HG03354 (cell line): ENCODE measurements around the gene PPFIBP2.

Experiments used
- ATAC-seq: cut with Tn5 transposase; IDR thresholded peaks from one replicate; pipeline ENCODE4 v1.9.1; 2021; ENCODE audit warnings: mild to moderate bottlenecking; ENCODE audit not compliant: unreplicated experiment, poor library complexity, severe bottlenecking

Gene PPFIBP2

DNA sequence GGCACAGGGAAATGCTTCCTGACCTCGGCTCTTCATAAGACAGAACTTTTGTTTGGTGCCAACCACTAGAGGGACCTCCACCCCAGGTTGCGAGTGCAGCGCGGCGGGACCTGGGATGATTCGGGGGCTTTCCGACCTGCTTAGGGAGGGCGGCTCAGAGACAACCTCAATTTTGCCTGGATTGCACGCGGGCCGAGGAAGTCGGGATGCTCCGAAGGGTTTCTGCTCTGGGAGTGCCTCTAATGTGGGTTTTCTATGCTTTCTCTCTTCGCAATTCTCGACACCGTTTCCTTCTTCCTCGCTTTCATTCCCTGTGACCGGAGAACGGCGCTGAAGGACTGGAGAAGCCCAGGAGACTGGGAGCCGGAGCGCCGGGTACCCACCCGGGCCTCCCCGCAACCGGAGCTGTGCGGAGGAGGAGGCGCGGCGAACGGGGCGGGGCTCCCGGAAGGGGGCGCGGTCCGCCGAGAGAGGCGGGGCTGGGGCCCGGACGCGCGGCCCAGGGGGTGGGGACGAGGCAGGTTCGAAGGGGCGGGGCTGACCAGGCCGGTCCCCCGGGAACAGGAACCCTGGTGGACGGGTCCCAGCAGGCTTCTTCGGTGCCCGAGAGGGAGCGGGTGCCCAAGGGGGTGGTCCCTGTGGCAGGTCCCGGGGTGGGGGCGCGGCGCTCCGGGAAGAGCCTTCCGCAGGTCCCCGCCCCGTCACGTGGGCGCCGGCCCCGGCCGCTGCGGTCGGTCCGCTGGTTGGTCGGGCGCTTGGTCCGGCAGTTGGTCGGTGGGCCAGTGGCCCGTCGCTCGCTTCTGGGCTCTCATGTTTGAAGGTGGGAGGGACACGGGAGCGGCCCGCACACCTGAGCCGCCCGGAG lies at the start of gene PPFIBP2:
PPFIBP2 (plus strand) TSS at position 766 of the 865 bp plus-strand sequence. CDS start 35,477 bp downstream, outside the sequence.
- ATAC-seq = peak; percentile 74

DNA sequence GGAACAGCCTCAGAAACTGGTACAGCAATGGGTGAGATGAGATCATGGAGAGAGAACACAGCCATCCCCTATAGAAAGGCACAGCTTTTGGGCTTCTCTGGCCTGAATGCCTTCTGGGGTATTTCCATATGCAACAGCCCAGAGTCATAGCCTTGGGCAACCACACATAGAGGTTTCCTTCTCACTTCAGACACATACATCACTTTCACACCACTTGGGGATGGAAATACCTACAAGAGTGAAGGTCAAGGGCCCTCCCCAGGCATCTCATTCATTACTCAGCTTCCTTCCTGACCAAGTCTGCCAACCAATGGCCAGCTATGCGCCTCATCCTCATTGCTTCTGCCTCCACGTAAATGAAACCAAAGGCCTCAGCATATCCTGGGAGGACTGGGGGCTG lies 46.1 kb upstream of the PPFIBP2 start:
- ATAC-seq = peak; percentile 75

DNA sequence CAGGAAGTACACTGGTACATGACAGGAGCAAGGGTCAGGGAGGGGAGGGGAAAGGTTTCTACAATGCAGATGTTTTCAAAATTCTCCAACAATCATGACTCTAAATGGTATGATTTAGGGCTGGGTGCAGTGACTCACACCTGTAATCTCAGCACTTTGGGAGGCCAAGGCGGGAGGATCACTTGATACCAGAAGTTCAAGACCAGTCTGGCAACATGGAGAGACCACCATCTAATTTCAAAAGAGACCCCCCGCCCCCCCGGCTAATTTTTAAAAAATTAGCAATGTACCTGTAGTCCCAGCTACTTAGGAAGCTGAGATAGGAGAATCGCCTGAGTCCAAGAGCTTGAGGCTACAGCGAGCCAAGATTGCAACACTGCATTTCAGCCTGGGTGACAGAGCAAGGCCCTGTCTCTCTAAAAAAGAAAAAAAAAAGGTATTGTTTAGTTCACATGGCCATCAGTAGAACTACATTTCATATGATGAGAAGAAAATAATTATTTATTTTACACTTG lies 44.4 kb upstream of the PPFIBP2 start:
- ATAC-seq = no peak

DNA sequence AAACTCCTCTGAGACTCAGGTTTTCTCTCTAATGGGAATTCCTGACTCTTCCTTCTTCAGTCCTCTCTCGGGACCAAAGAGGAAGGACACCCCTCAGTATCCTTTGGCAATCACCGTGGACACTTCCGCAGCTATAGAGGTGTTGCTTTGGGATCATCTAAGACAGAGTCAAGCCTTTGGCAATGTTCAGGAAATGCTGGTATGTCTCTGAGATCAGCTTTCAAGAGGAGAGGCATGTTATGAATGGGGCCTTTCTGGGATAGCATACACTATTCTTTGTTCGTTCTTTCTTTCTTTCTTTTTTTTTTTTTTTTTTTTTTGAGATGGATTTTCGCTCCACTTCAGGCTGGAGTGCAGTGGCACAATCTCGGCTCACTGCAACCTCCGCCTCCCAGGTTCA lies 42.7 kb upstream of the PPFIBP2 start:
- ATAC-seq = no peak

DNA sequence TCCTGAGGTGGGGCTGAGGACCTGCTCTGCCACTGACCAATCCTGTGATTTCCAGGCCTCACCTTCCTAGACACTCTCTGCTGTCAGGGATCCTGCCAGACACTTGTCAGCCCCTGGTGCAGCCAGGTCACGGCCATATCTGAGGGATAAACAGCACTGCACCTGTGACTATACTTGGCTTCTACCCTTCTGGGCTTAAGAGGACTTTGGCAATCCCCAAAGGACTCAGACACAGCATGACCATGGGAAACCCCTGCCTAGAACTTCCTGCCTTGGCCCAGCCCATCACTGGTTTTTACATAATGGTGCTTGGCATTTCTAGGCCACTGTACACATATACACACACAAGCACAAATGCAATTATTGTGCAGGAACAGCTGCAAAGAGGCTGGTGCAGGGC lies 40.1 kb upstream of the PPFIBP2 start:
- ATAC-seq = peak; percentile 95

DNA sequence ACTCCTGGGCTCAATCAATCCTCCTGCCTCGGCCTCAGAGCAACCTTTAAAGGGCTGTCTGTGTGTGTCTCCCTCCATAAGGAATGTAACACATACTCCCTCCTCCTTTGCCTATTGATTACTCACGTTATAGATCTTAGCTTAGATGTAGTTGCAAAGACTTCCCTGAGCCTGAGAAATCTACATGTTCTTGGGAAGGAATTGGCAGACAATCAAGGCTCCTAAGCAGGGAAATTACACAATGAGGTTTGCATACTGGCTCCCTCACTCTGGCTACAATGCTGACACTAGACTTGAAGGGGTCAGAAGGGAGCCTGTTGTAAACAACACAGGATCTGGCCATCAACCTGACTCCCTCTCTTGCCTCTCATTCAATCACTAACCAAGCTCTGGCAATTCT lies 33.7 kb upstream of the PPFIBP2 start:
- no peak for ATAC-seq

DNA sequence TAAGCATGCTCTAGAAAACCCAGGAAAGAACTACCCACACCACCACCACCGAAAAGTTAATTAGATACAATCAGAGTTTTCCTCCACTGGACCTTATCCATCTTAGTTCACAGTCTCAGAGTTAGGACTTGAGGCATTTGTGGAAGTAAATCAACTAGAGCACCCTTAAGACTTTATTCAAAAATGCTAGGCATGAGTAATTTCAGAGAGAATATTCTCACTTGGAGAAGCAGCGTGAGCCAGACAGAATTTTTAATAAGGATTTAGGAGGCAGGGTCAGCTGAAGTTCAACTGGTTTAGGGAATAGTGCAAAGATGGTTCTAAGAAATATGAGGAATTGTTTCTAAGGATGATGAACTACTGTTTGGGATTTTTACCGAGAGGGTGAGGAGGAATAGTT lies 29.7 kb upstream of the PPFIBP2 start:
- no peak for ATAC-seq

DNA sequence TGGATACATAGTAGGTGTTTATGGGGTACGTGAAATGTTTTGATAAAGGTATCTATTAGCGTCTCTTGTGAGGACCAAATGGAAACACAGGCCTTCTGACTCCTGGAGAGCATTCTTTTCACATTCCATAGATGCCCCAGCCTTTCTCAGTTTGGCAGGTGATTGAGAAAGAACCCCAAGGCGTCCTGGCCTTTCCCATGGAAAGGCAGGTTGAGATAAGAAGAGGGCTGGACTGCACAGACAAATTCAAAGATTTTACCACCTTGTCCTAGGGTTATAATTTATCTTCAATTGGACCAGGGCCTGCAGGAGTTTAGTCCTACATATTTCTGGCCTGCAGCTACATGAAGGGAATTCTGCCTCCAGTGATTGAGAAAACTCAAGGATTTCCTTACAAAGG lies 29.2 kb upstream of the PPFIBP2 start:
- no peak for ATAC-seq

DNA sequence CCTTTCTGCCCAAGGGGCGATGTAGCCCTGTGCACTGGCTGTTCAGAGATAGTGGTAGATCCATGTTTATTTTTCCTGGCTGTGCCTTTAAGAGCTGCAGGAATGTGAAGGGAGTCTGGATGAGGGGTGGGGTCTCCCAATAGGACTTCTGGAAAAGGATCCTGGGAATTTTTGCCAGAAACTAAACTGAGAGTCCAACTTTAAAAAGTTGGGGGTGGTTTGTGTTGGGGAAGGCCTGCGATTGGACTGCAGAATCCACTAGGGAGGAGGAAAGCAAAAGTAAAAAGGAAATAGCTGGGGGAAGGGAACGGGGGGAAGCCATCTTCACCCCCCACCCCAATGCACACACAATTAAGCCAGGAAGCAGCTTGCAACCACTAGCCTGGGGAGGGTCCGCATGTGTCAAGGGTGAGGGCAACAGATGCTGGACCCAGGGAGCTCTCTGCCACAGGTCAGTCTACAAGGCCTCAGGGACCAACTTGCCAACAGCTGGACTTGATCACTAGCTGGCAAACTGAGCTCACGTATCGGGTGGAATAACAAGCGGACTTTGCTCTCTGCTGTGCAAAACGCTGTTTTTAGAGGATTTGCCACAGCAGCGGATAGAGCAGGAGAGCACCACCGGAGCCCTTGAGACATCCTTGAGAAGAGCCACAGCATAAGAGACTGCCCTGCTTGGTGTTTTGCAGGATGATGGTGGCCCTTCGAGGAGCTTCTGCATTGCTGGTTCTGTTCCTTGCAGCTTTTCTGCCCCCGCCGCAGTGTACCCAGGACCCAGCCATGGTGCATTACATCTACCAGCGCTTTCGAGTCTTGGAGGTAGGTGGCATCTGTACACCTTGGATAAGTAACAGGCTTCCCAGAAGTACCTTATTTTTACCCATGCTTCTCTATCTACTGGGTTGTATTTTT lies 28.4 kb upstream of the PPFIBP2 start, which contains the start of gene OLFML1:
OLFML1 (plus strand) TSS at position 321 of the 912 bp plus-strand sequence; CDS start at position 691, 370 bp downstream.
- ATAC-seq = no peak

DNA sequence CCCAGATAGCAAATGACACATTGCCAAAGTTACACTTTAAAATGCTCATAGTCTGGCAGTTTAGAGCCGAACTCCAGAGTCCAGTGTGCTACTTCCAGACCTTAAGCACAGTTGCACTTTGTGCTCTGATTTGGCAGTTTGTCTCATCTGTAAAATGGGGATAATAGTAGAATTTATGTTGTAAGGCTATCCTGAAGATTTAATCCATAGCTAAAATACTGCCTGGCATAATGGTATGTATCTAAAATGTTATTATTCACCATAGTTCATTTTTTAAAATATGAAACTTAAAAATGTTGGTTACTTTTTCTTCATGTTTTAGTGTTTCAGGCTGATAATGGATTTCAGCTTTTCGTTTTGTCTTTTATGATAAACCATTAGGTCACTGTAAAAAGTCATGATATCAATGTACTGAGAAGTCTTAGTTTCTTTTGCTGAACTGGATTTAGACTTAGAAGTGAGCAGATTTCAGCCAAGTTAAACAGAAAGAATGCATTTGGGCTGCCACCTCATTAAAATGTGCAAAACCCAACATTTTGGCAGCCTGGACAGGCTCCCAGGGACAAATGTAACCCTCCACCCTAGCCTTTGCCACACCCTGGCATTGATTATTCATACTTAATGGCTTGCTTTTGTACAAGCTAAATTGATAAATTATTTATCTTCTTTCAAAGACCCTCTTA lies 27.6 kb upstream of the PPFIBP2 start:
- ATAC-seq = no peak

DNA sequence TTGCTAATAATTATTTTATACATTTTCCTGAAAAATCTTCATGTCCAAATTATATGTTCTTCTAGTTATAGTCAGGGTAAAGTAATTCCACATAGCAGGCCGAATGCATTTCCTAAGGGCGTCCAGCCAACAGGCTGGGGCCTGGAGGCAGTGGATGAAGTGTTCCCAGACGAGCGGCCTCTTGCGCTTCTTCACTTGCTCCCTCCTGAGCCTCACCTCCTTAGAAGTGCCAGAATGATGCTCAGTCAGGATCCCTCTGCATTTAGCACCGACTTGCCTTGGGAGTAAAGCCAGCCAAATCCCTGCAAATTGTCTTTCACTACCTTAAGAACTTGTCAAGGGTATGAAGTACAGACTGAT lies 27.0 kb upstream of the PPFIBP2 start:
- ATAC-seq = no peak

DNA sequence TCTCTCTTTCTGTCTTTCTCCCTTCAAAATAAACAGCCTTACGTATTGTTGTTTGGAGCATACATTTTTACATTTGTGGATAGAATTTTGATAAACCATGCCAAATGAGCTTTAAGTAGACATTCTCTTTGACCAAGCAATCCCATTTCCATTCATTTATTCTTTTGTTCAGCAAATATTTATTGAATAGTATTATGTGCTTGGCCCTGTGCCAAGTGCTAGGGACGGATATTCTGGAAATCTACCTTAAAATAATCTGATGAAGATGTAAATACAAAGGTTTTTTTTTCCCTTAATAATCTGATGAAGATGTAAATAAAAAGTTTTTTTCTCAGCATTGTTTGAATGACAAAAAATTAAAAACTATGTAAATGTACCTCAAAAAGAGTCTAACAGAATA lies 26.4 kb upstream of the PPFIBP2 start:
- ATAC-seq = no peak

DNA sequence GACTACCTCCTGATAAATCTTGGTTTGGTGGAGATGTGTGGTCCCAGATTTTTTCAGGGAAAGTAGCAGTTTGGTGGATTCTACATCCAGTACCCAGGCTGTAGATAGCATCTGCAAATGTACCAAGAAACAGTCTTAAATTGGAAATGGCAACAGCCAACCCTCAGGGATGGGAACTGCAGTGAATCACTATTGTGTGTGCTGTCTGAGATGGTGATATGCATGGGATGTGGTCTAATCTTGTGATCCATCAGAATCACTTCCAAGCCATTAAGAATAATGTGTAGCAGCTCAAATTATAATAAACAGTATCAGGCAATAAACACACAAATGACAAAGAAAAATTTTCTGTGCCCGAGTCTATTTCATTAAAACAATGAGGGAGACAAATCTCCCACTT lies 25.1 kb upstream of the PPFIBP2 start:
- ATAC-seq = no peak

DNA sequence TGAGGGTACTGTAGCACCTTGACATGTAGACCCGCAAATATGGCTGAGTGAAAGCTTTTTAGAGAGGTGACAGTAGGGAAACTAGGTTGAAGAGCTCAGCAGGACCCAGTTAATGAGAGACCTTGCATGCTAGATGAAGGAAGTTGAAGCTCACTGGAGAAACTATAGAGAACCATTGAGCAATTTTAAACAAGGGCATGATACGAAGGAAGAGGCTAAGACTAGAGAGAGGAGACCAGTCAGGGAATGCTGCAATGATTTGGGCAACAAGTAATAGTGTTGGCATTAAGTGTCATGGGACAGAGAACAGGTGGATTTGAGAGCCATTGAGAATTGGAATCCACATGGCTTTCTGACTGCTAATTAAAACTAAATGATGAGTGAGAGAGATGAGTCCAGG lies 24.4 kb upstream of the PPFIBP2 start:
- ATAC-seq = no peak

DNA sequence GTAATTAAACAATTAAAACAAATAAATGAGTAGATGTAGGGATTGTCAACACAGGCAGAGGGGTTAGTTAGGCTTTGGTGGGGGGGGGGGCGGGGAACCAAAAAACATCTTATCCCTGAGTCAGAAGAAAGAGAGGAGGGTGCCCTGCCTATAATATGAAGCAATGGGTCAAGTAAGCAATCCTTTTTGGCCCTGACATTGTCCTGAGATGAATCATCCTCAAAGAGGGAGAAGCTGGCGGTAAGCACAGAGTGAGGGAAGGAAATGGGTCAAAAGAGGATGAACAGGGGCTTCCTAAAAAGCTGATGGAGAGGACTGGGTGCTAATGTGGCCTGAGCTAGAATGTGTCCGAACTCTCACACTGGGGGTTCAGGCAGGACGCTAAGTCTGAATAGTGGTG lies 23.7 kb upstream of the PPFIBP2 start:
- no peak for ATAC-seq

DNA sequence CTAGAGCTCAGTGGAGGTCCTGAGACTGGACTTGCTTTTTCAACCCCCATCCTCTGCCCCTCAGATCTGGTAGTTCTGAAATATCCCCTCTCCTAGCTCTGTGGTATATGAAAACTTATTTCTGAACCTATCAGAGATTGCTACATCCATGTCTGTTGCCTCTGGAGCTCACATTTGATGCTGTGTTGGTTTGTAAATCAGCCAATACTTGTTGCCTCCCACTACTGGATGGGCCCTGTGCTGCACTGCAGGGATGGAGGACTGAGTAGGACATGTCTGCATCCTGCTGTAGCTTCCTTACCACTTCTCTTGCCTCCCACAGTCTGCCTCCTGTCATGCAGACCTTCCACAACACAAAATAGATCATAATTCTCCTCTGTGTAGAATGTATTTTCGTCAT lies 23.3 kb upstream of the PPFIBP2 start:
- no peak for ATAC-seq

DNA sequence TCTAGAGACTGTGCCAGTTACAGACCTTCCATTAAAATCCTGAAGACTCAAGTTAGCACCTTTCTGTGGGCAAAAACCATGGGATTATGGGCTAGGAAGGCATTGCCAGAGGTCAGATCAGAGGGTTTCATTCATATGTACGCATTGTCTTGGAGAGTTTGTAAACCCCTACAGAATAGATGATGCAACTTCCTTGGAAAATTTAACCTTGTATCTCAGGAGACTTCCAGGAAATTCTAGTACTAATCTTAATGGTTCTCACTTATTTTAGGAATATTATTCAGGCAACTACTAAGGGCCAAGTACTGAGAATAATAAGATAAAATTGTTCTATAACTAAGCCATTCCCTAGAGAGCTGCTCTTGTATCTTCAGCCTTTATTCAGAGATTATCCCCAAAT lies 21.5 kb upstream of the PPFIBP2 start:
- ATAC-seq = no peak

DNA sequence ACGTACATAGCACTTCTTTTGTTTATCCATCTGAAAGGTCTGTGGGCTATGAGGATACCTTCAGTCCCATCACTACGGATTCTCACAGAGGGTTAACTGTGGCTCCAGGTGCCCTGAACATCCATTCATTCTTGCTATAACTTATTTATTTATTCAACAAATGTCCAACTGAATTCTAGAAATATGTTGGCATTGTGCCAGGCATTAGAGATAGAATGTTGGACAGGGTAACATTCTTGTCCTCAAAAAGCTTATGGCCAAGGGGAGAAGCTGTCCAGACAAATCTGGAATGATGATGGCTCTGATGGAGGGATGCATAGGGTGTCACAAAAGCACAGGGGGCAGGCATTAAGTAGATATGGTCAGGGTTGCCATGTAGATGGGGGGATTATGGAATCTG lies 20.1 kb upstream of the PPFIBP2 start:
- ATAC-seq = no peak

DNA sequence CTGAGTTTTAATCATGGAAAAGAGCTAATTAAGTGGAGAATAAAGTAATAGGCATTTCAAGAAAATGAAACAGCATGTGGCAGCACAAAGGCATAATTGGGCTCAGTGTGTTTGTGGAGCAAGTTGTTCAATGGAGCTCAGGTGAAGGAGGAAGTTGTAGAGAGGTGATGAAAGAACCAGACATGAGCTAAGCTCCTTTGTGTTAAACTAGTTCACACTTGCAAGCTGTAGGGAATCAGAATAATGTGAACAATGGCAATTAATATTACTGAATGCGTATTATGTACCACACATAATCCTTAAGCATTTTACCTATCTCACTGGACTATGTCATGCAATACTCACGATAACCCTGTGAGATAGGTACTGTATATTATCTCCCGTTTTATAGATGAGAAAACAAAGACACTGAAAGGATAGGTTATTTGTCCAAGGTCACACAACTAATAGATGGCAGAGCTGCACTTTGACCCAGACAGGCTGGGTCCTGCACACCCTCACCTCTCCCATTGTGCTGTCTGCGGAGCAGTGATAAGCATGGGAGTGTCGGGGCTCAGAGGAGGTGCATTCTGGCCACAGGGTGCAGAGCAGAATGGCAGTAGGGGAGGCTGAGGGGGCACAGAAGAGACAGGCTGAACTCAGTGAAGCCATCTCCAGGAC lies 19.6 kb upstream of the PPFIBP2 start:
- ATAC-seq = no peak
